Endodermal cell (in vitro differentiated cells): ENCODE data around the gene SORCS1. TPM values are rescaled to one million over a fixed set of nuclear protein-coding genes. Genes with fewer than 3 reads are reported as not detected.

Experiments
- DNase-seq: peaks from one replicate; pipeline ENCODE4 v3.0.0-alpha.2; 2017
- H3K27ac ChIP-seq: 2 replicates; pipeline ENCODE4 v1.5.1; 2013; ENCODE audit warnings: mild to moderate bottlenecking, low read depth, low read length, moderate library complexity
- H3K27me3 ChIP-seq: 2 replicates; pipeline ENCODE4 v1.6.1; 2013; ENCODE audit warnings: mild to moderate bottlenecking, low read length, moderate library complexity; ENCODE audit not compliant: insufficient read depth, control insufficient read depth, poor library complexity, severe bottlenecking
- H3K36me3 ChIP-seq: 2 replicates; pipeline ENCODE4 v1.7.0; 2013; ENCODE audit warnings: mild to moderate bottlenecking, low read length, moderate library complexity; ENCODE audit not compliant: control insufficient read depth, insufficient read depth
- H3K4me1 ChIP-seq: one replicate; pipeline ENCODE4 v1.7.0; 2013; ENCODE audit warnings: low read length; ENCODE audit not compliant: control insufficient read depth, insufficient read depth
- H3K4me3 ChIP-seq: 2 replicates; pipeline ENCODE4 v1.5.1; 2013; ENCODE audit warnings: mild to moderate bottlenecking, low read length, moderate library complexity
- H3K9ac ChIP-seq: 2 replicates; pipeline ENCODE4 v1.6.1; 2013; ENCODE audit warnings: mild to moderate bottlenecking, low read length, moderate library complexity; ENCODE audit not compliant: poor library complexity, severe bottlenecking; ENCODE audit errors: extremely low read depth
- H3K9me3 ChIP-seq: 2 replicates; pipeline ENCODE4 v1.6.1; 2013; ENCODE audit warnings: mild to moderate bottlenecking, low read length, moderate library complexity; ENCODE audit not compliant: control insufficient read depth
- H3K27ac Mint-ChIP-seq: 2 replicates; pipeline ENCODE4 v1.8.0; 2020; ENCODE audit warnings: mixed read lengths
- H3K27me3 Mint-ChIP-seq: 2 replicates; pipeline ENCODE4 v1.8.0; 2021; ENCODE audit warnings: mild to moderate bottlenecking, mixed read lengths; ENCODE audit not compliant: insufficient read depth
- H3K36me3 Mint-ChIP-seq: 2 replicates; pipeline ENCODE4 v1.8.0; 2020; ENCODE audit warnings: low read depth, mixed read lengths
- H3K4me1 Mint-ChIP-seq: 2 replicates; pipeline ENCODE4 v1.8.0; 2020; ENCODE audit warnings: mixed read lengths
- H3K4me3 Mint-ChIP-seq: 2 replicates; pipeline ENCODE4 v1.8.0; 2020; ENCODE audit warnings: mild to moderate bottlenecking, moderate library complexity, mixed read lengths
- H3K9me3 Mint-ChIP-seq: 2 replicates; pipeline ENCODE4 v1.8.0; 2020; ENCODE audit warnings: mild to moderate bottlenecking, mixed read lengths
- CTCF ChIP-seq: fragments of 200-600 bp; sonication (generic); conservative IDR thresholded peaks from 2 replicates; pipeline ENCODE4 v1.5.0; 2021; ENCODE audit warnings: antibody characterized with exemption, mild to moderate bottlenecking
- WGBS, 2 experiments: methylation state at CpG; one replicate each; pipeline versions ENCODE4 v1.1.5 to v1.1.7; 2013; ENCODE audit warnings: missing lambda C conversion rate in 2 of 2, mixed read lengths in 1 of 2; ENCODE audit not compliant: insufficient coverage in 1 of 2, insufficient read length in 1 of 2; 5-methylcytosine and 5-hydroxymethylcytosine counted together
- total RNA-seq, 2 donors: library from RNA; stranded (reverse); fragmentation: NEBNext Ultra II Directional in 1 of 2; extraction: Animal tissue kit (Norgen Biotek cat#: 25700) in 1 of 2; gene quantifications; 2 replicates in 1 of 2; 3 replicates in 1 of 2; pipeline ENCODE4 v1.2.1, GENCODE V29; 2021

Gene SORCS1
- total RNA-seq, 2 donors from 2014 or later, result 57.4 to 79.6 TPM

GRCh38 chr10:106571192-106571946, 593.1 kb downstream of the SORCS1 start:
- no peaks in the 10 kb centered on the region for H3K9me3 Mint-ChIP-seq
- H3K27ac Mint-ChIP-seq, result no peak overlapping the region
- peaks cover 4% of the 10 kb centered on the region for H3K36me3 Mint-ChIP-seq
- DNase-seq, result no peak
- H3K27ac ChIP-seq, result no peak overlapping the region
- TF ChIP-seq CTCF, result peak; percentile 80
- H3K9ac ChIP-seq, result no peak overlapping the region
- no peaks in the 10 kb centered on the region for H3K9me3 ChIP-seq
- peaks cover 21% of the 10 kb centered on the region for H3K4me1 Mint-ChIP-seq
- H3K4me1 ChIP-seq, result no peaks in the 10 kb centered on the region
- WGBS, 2 experiments, result 83 to 100% methylated on average over 1 to 5 of the region's 5 CpGs
- H3K4me3 Mint-ChIP-seq, result no peak overlapping the region
- peaks cover 9% of the 10 kb centered on the region for H3K27me3 Mint-ChIP-seq
- no peaks in the 10 kb centered on the region for H3K27me3 ChIP-seq
- no peak overlapping the region for H3K4me3 ChIP-seq
- H3K36me3 ChIP-seq, result no peaks in the 10 kb centered on the region

GRCh38 chr10:106570268-106570667, 594.2 kb downstream of the SORCS1 start:
- no peaks in the 10 kb centered on the region for H3K27me3 ChIP-seq
- DNase-seq, result no peak
- no peak for TF ChIP-seq CTCF
- H3K4me1 Mint-ChIP-seq, result peaks cover 17% of the 10 kb centered on the region
- no peak overlapping the region for H3K27ac Mint-ChIP-seq
- no peaks in the 10 kb centered on the region for H3K4me1 ChIP-seq
- H3K36me3 ChIP-seq, result no peaks in the 10 kb centered on the region
- no peak overlapping the region for H3K27ac ChIP-seq
- peaks cover 13% of the 10 kb centered on the region for H3K27me3 Mint-ChIP-seq
- no peaks in the 10 kb centered on the region for H3K9me3 Mint-ChIP-seq
- H3K4me3 Mint-ChIP-seq, result no peak overlapping the region
- no peak overlapping the region for H3K4me3 ChIP-seq
- WGBS, 2 experiments, result 96 to 100% methylated on average over 2 to 5 of the region's 5 CpGs
- H3K36me3 Mint-ChIP-seq, result no peaks in the 10 kb centered on the region
- H3K9me3 ChIP-seq, result no peaks in the 10 kb centered on the region
- H3K9ac ChIP-seq, result no peak overlapping the region

- H3K27ac ChIP-seq, result no peak overlapping the region
- H3K27me3 ChIP-seq, result no peaks in the 10 kb centered on the region
- no peak overlapping the region for H3K4me3 Mint-ChIP-seq
- H3K4me3 ChIP-seq, result no peak overlapping the region
- H3K4me1 Mint-ChIP-seq, result peaks cover 10% of the 10 kb centered on the region
- no peaks in the 10 kb centered on the region for H3K9me3 ChIP-seq
- H3K9ac ChIP-seq, result no peak overlapping the region
- WGBS, 2 experiments, result 95 to 96% methylated on average over 3 to 4 of the region's 4 CpGs
- no peaks in the 10 kb centered on the region for H3K9me3 Mint-ChIP-seq
- no peak overlapping the region for H3K27ac Mint-ChIP-seq
- no peaks in the 10 kb centered on the region for H3K36me3 ChIP-seq
- no peak for DNase-seq
- no peak for TF ChIP-seq CTCF
- H3K36me3 Mint-ChIP-seq, result no peaks in the 10 kb centered on the region
- H3K27me3 Mint-ChIP-seq, result peaks cover 13% of the 10 kb centered on the region
- no peaks in the 10 kb centered on the region for H3K4me1 ChIP-seq
Measured at GRCh38 chr10:106567629-106568028, 596.9 kb downstream of the SORCS1 start.
